GM19238 (cell line): Measurements from ENCODE around the gene SCUBE3.

ENCODE experiments used
- DNase-seq: peaks from one replicate; pipeline ENCODE4 v3.0.0; 2011; ENCODE audit warnings: low spot score; ENCODE audit not compliant: insufficient read length

Gene SCUBE3

DNA sequence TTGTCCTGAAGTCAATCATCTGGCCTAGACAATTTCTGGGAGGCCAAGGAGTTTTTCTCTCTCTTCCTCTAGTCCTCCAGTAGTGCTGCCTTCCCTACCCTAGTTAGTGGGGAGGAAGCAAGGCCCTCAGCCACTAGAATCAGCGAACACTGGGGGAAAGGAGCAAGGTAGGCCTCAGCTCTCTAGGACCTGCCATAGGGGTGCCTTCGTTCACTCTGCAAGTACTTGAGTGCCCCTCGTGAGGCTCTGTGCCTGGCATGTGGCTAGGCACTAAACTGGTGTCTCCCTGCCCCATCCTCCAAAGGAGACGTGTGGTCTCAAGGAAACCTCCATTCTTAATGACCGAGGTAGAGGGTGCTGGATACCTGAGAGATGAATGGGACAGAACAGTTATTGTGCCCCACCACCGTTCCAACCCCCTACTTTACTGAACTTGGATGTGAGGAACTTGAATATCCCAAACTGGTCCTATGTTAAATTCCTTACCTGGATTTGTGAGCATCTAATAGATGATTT is 84.9 kb downstream of the SCUBE3 start:
- no peak for DNase-seq

DNA sequence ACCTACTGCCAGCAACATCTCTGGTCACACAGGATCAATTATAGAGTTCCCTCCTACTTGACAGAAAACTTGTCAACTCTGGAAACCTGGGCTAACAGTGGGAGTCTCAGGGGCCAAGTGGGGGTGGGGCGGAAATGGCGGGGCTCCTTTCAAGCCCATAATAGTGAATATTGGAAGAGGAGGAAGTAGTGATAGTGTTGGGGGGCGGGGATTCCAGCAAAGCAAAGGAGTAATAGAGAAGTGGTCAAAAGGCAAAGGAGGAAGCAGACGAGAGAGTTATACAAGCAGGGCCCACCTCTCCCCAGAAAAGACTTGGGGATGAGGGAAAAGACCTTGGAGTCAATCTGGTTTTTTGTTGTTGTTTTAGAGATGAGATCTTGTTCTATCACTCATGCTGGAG is 85.9 kb downstream of the SCUBE3 start:
- no peak for DNase-seq

DNA sequence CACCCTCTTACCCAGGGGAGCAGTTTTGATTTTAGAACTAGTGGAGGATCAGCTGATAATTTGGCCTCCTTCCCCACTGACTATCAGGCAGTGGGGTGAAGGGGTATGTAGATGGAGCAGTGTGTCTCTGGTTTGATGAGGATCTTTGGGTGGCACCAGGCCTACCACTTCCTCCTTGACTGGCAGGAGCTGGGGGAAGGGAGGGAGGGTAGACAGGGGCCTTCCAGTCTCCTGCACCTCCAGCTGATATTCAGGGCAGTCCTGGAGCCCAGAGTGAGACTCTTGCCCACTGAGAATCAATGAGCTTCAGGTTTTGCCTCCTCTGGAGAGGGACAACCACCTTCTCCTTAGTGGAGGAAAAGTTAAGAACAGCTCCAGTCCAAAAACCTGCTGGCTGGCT is 87.1 kb downstream of the SCUBE3 start:
- no peak for DNase-seq
